BLaER1 treated with 17β-estradiol and CSF1 and Interleukin-3, amounts not matched to agents 10 nM and 100 nM (cell line): Measurements from ENCODE around the gene OR10A6.

ENCODE experiments used
- H3K27ac ChIP-seq, 11 experiments: shearing (Covaris generic); formaldehyde crosslinking; 2 replicates each; pipeline ENCODE4 v1.8.1; 2022
- H3K27me3 ChIP-seq, 11 experiments: shearing (Covaris generic); formaldehyde crosslinking; 2 replicates each; pipeline ENCODE4 v1.8.1; 2022
- H3K36me3 ChIP-seq, 11 experiments: shearing (Covaris generic); formaldehyde crosslinking; 2 replicates each; pipeline ENCODE4 v1.8.1; 2022
- H3K4me1 ChIP-seq, 10 experiments: shearing (Covaris generic); formaldehyde crosslinking; 2 replicates each; pipeline ENCODE4 v1.8.1; 2022
- H3K4me2 ChIP-seq, 11 experiments: shearing (Covaris generic); formaldehyde crosslinking; 2 replicates each; pipeline ENCODE4 v1.8.1; 2022
- H3K4me3 ChIP-seq, 10 experiments: shearing (Covaris generic); formaldehyde crosslinking; 2 replicates each; pipeline ENCODE4 v1.8.1; 2022
- H3K9ac ChIP-seq, 11 experiments: shearing (Covaris generic); formaldehyde crosslinking; 2 replicates each; pipeline ENCODE4 v1.8.1; 2022
- H3K9me3 ChIP-seq, 11 experiments: shearing (Covaris generic); formaldehyde crosslinking; replicated peaks in 1 of 11; 2 replicates each; pipeline ENCODE4 v1.8.1; 2022
- H4K20me1 ChIP-seq, 11 experiments: shearing (Covaris generic); formaldehyde crosslinking; 2 replicates each; pipeline ENCODE4 v1.8.1; 2022
- Cebpa-rat ChIP-seq, 11 experiments: shearing (Covaris generic); IDR thresholded peaks; 2 replicates each; pipeline ENCODE4 v1.8.1; 2022

OR10A6 gene

DNA sequence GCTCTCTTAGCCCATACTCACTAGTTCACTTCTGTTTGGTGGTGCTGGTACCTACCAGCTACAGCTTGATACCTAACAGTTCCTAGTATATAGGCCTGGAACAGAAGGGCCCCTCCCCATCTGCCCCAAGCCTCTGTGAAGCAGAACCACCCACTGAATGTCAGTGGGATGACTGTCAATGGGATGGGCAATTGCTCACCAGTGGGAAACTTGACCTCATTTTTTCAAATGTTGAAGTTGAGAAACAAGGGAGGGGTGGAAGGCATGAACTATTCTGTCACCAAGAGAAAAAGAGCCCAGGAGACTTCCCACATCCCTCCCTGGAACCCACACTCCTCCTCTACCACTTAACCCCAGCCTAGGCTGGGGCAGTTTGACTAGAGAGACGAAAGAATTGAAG, 34.3 kb upstream of the OR10A6 start, which contains the start of gene NLRP10:
NLRP10 (minus strand) TSS at position 62 of the 400 bp plus-strand sequence. CDS start 1,952 bp downstream, outside the sequence.
- H3K4me3 ChIP-seq = no peak within 1 kb of the TSS
- H3K9me3 ChIP-seq = peaks cover 3 to 23% (median 6%) of the 10 kb centered on the region in 11 experiments; a peak in 11 of 22 replicates
- H3K4me2 ChIP-seq = peak within 1 kb of the TSS in 6 of 11 experiments; percentile 22 to 47 (median 29); a peak in 7 of 22 replicates
- TF ChIP-seq Cebpa-rat (IDR thresholded peaks at IDR 0.05) = no peak
- H3K27ac ChIP-seq = no peak within 1 kb of the TSS
- H3K27me3 ChIP-seq = no peaks in the 10 kb centered on the region
- H3K36me3 ChIP-seq = no peaks in the 10 kb centered on the region
- H3K9ac ChIP-seq = no peak within 1 kb of the TSS
- H3K4me1 ChIP-seq = peaks cover 0 to 17% (median 5%) of the 10 kb centered on the region in 10 experiments; a peak in 11 of 20 replicates
- no peaks in the 10 kb centered on the region for H4K20me1 ChIP-seq

DNA sequence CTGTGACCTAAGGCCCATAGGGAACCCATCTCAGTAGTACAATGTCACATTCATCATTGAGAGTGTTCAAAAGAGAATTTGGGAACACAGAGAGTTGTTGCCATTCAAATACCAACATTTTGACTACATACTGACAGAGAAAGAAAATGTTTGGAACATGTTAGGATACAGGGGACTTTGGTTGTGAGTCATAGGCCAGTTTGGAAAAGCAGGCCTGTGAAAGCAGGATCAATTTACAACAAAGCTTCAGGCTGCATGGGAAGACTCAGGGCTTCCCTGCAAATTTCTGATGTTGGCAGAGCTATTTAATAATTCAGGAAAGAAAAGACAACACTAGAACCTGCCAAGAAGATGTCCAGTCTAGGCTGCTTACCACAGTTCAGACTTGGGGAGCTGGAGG, 33.8 kb upstream of the OR10A6 start:
- Histone ChIP-seq H3K4me3 (no peak overlapping the region), H3K36me3 (no peaks in the 10 kb centered on the region), H3K9me3 (peaks cover 3 to 23% (median 6%) of the 10 kb centered on the region in 11 experiments; a peak in 11 of 22 replicates), H3K27me3 (no peaks in the 10 kb centered on the region), H3K27ac (no peak overlapping the region), H3K4me1 (peaks cover 0 to 17% (median 5%) of the 10 kb centered on the region in 10 experiments; a peak in 11 of 20 replicates), H3K9ac (no peak overlapping the region), H4K20me1 (no peaks in the 10 kb centered on the region), H3K4me2 (peak overlapping the region in 1 of 11 experiments; percentile 1; a peak in 2 of 22 replicates)
- no peak for TF ChIP-seq Cebpa-rat (IDR thresholded peaks at IDR 0.05)

DNA sequence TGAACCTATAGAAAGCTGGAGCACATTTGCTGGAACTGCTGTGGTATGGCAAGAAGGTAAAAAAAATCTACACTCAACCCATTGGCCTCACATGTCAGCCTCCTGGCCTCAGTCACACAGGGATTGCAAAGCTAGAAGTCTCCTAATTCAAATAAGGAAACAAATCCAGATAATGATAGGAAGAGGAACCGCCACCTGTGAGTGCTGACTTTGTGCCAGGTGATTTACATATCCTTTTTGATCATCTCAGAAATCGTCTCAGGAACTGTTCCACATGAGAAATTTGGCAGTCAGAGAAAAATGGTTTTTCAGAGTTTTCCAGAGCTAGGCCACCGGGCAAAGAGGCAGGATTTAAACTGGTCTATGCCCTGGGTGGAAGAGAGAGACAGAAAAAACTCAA, 33.2 kb upstream of the OR10A6 start:
- H3K4me2 ChIP-seq = peak overlapping the region in 6 of 11 experiments; percentile 22 to 47 (median 29); a peak in 7 of 22 replicates

DNA sequence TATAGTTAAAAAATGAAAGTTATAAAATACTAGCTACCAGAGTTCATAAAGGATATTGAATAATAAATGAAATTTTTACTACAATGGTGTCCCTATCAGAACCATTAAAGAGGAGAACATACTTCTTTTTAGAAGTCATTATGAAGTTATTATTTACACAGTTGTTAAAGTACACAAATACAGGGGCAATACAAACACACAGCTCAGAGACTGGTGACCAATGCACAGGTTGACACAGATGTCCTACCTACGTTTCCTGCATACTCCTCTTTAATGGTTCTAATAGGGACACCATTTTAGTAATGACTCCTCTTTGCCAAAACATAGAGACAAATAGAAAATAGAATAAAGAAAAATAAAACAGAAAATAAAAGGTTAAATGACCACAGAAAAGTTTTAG, 24.1 kb upstream of the OR10A6 start:
- no peaks in the 10 kb centered on the region for H3K36me3 ChIP-seq
- no peak for TF ChIP-seq Cebpa-rat (IDR thresholded peaks at IDR 0.05)
- no peaks in the 10 kb centered on the region for H4K20me1 ChIP-seq

More for the DNA sequence above, 33.2 kb upstream of the OR10A6 start:
- H3K4me1 ChIP-seq = peaks cover 0 to 17% (median 5%) of the 10 kb centered on the region in 10 experiments; a peak in 11 of 20 replicates
- H4K20me1 ChIP-seq = no peaks in the 10 kb centered on the region
- TF ChIP-seq Cebpa-rat (IDR thresholded peaks at IDR 0.05) = no peak
- H3K36me3 ChIP-seq = no peaks in the 10 kb centered on the region
- no peak overlapping the region for H3K9ac ChIP-seq
- no peak overlapping the region for H3K4me3 ChIP-seq
- H3K27ac ChIP-seq = no peak overlapping the region
- no peaks in the 10 kb centered on the region for H3K27me3 ChIP-seq
- H3K9me3 ChIP-seq = peaks cover 3 to 23% (median 6%) of the 10 kb centered on the region in 11 experiments; a peak in 11 of 22 replicates

DNA sequence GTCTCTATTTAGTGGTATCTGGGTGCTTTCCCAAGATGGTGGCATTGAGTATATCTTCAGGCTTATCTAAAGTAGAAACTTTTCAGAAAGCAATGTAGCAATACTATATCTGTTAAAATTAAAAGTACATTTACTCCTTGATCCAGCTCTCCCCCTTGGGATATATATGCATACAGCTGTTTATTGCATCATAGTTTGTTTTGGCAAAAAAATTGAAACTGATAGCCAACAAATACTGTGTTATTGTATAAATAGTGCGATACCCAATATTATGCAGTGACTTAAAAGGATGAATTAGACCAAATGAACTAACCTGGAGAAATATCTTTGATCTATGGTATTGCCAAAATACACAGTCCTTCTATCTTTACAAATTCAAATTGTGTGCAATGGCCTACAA, 18.9 kb upstream of the OR10A6 start:
- H3K27me3 ChIP-seq = no peaks in the 10 kb centered on the region
- no peak overlapping the region for H3K9ac ChIP-seq
- H3K4me1 ChIP-seq = no peaks in the 10 kb centered on the region
- H4K20me1 ChIP-seq = no peaks in the 10 kb centered on the region
- no peak overlapping the region for H3K4me2 ChIP-seq
- 0 out of 22 replicates have a peak, but pooled peaks of 1 of the 11 experiments have one; percentile 10 for TF ChIP-seq Cebpa-rat (IDR thresholded peaks at IDR 0.05)
- H3K4me3 ChIP-seq = no peak overlapping the region
- no peak overlapping the region for H3K27ac ChIP-seq
- peaks cover 2 to 12% (median 9%) of the 10 kb centered on the region in 11 experiments; a peak in 21 of 22 replicates for H3K9me3 ChIP-seq
- H3K36me3 ChIP-seq = no peaks in the 10 kb centered on the region

More for the DNA sequence above, 24.1 kb upstream of the OR10A6 start:
- H3K4me3 ChIP-seq = no peak overlapping the region
- H3K27ac ChIP-seq = no peak overlapping the region
- peaks cover 0 to 6% (median 0%) of the 10 kb centered on the region in 11 experiments; a peak in 3 of 22 replicates for H3K9me3 ChIP-seq
- no peaks in the 10 kb centered on the region for H3K4me1 ChIP-seq
- H3K27me3 ChIP-seq = no peaks in the 10 kb centered on the region
- H3K9ac ChIP-seq = no peak overlapping the region
- H3K4me2 ChIP-seq = no peak overlapping the region

DNA sequence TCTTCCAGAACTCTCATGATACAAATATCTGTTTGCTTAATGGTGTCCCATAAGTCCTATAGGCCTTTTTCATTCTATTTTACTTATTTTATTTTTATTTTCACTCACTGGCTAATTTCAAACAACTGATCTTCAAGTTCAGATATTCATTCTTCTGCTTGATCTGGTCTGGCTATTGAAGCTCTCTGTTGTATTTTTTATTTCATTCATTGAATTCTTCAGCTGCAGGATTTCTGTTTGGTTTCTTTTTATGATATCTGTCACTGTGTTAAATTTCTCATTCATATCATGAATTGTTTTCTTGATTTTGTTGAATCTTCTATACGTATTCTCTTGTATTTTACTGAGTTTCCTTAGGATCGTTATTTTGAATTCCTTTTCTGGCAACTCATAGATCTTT, 13.1 kb upstream of the OR10A6 start:
- Histone ChIP-seq H3K9me3 (peaks cover 27 to 39% (median 34%) of the 10 kb centered on the region in 11 experiments), H3K4me3 (no peak overlapping the region), H3K4me1 (no peaks in the 10 kb centered on the region), H3K4me2 (no peak overlapping the region), H3K9ac (no peak overlapping the region), H3K27me3 (no peaks in the 10 kb centered on the region), H4K20me1 (no peaks in the 10 kb centered on the region), H3K27ac (no peak overlapping the region), H3K36me3 (no peaks in the 10 kb centered on the region)
- TF ChIP-seq Cebpa-rat (IDR thresholded peaks at IDR 0.05) = no peak

DNA sequence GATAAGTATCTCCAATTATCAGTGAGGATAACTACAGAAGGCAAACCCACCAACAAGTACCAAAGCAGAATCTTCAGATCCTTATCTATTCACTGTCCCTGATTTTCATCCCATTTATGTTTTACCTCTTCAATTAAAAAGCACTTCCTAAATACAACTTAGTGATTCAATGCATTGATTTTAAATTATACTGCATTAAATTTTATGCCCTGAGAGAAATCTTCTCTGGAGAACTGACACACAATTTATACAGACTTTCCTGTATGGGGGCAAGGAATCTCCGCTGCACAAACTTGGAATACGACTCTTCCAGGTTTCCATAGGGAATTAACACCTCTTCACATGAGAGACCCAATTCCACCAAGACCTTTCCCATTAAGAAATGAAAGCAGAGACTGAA, 10.5 kb upstream of the OR10A6 start, which contains the start of gene OR10A3:
OR10A3 (minus strand) TSS at position 101 of the 400 bp plus-strand sequence. CDS start 2,188 bp downstream, outside the sequence.
- no peak within 1 kb of the TSS for H3K4me3 ChIP-seq
- H4K20me1 ChIP-seq = no peaks in the 10 kb centered on the region
- no peaks in the 10 kb centered on the region for H3K4me1 ChIP-seq
- no peaks in the 10 kb centered on the region for H3K36me3 ChIP-seq
- H3K27me3 ChIP-seq = no peaks in the 10 kb centered on the region
- TF ChIP-seq Cebpa-rat (IDR thresholded peaks at IDR 0.05) = no peak
- no peak within 1 kb of the TSS for H3K27ac ChIP-seq
- no peak within 1 kb of the TSS for H3K4me2 ChIP-seq
- H3K9me3 ChIP-seq = peaks cover 27 to 39% (median 34%) of the 10 kb centered on the region in 11 experiments
- no peak within 1 kb of the TSS for H3K9ac ChIP-seq

DNA sequence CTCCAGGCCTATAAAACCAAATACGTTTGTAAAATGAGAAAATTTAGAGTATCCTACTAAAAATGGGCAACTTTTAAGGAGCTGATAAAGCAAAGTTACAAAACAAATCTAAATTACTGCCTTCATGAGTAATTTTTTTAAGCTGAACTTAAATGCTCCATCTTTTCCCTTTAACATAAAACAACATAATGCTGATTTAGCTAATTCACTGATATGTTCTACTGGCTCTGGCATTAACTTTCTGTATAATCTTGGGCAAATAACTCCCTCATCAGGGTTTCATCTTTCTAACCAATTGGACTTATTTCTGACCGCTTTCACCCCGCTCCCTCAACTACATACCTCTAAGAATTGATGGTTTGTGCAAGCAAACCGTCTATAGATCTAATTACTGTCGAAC, 10.1 kb upstream of the OR10A6 start:
- Histone ChIP-seq H3K9ac (no peak overlapping the region), H3K9me3 (peaks cover 27 to 39% (median 34%) of the 10 kb centered on the region in 11 experiments), H3K4me1 (no peaks in the 10 kb centered on the region), H3K4me3 (no peak overlapping the region), H3K36me3 (no peaks in the 10 kb centered on the region), H3K27me3 (no peaks in the 10 kb centered on the region), H4K20me1 (no peaks in the 10 kb centered on the region), H3K27ac (no peak overlapping the region), H3K4me2 (no peak overlapping the region)
- no peak for TF ChIP-seq Cebpa-rat (IDR thresholded peaks at IDR 0.05)

DNA sequence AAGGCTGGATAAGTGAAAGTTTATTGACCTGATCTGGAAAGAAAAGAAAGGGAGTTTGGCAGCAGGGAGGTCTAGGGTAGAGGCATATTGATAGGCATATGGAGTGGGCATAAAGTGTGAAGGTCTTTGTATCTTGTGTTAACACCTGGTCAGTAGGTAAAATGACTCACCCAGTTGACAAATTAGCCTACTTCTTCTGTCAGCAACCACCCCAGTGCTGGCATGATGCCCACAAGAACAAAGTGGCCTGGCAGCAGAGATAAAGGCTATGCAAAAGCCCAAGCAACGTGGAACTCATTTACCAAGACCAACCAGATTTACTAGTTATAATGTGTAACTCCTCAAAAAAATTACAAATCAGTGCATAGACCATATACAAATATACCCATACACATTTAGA, 5.5 kb upstream of the OR10A6 start:
- H3K9ac ChIP-seq = no peak overlapping the region
- no peak overlapping the region for H3K4me2 ChIP-seq
- H3K4me3 ChIP-seq = no peak overlapping the region
- H3K27ac ChIP-seq = no peak overlapping the region
- H3K36me3 ChIP-seq = no peaks in the 10 kb centered on the region
- no peak for TF ChIP-seq Cebpa-rat (IDR thresholded peaks at IDR 0.05)
- H4K20me1 ChIP-seq = no peaks in the 10 kb centered on the region
- no peaks in the 10 kb centered on the region for H3K4me1 ChIP-seq
- no peaks in the 10 kb centered on the region for H3K27me3 ChIP-seq
- H3K9me3 ChIP-seq = 0 out of 22 replicates have a peak, but pooled peaks cover 0 to 5% (median 0%) of the 10 kb centered on the region in 11 experiments

DNA sequence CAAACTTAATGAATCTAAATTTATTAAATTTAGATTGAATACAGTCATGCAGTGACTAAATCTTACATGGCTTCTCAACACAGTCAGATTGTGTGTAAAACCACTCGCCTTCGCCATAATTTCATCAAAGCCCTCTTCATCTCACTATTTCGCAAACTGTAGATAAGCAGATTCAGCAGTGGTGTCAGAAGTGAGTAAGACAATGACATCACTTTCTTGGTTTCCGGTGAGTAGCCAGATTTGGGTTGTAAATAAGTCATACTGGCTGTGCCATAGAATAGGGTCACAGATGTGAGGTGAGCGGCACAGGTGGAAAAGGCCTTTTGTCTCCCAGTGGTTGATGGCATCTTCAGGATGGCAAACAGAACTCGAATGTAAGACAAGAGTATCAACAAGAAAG, 3.4 kb downstream of the OR10A6 start:
- Histone ChIP-seq H3K4me3 (no peak overlapping the region), H3K36me3 (no peaks in the 10 kb centered on the region), H3K27me3 (no peaks in the 10 kb centered on the region), H3K27ac (no peak overlapping the region), H3K9me3 (peaks cover 9 to 20% (median 11%) of the 10 kb centered on the region in 11 experiments; a peak in 21 of 22 replicates), H3K4me2 (no peak overlapping the region), H3K9ac (no peak overlapping the region), H3K4me1 (no peaks in the 10 kb centered on the region), H4K20me1 (no peaks in the 10 kb centered on the region)
- TF ChIP-seq Cebpa-rat (IDR thresholded peaks at IDR 0.05) = no peak
